ENCODE measurements around the gene ZAP70.
"Not testable (repeated sequence)": the region's sequence is repeated elsewhere in the genome, so short reads cannot be mapped to it uniquely, and the experiment has no call there.

Gene ZAP70

DNA sequence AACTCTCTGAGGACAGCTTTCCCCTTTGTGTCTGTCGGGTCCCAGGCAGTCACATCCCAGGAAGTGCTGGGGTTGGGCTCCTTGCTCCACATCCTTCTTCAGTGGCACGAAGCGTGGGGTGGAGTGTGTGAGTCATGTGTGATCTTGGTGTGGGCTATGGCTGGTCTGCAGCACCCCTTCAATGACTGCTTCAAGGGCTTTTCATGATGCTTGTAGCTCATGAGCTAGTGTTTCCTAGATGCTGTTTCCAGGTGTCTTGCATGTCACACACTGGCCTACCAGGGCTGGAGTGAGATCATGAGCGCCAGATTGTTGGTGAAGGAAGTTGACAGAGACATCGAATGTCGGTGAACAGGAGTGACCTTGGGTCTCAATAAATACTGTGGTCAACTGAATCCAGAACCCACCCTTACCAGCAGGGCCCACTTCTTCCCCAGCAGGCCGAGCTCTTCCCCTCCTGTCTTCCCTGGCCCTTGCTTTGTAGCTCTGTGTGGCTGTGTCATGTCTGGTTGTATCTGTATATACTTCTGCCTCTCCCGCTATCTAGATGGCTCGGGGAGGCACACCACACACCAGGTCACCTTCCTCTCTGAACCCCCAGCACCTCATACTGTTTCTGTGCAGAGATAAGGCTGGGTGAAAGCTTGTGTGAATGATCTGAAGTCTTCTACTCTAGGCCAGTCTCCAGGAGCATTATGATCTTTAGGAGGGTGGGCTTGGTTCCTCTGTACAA lies 40.0 kb upstream of the ZAP70 start:
- H3K9me3 ChIP-seq (replicated peaks in 1 of 11): peaks cover 0 to 7% (median 3%) of the 10 kb centered on the region in 11 experiments; a peak in 4 of 22 replicates
- no peaks in the 10 kb centered on the region for H3K36me3 ChIP-seq
- no peak overlapping the region; a peak in 1 of 22 replicates for H3K27ac ChIP-seq
- no peak for TF ChIP-seq Cebpa-rat (IDR thresholded peaks at IDR 0.05)
- no peaks in the 10 kb centered on the region for H3K27me3 ChIP-seq
- no peaks in the 10 kb centered on the region for H4K20me1 ChIP-seq
- H3K9ac ChIP-seq: no peak overlapping the region
- no peak overlapping the region for H3K4me3 ChIP-seq
- H3K4me1 ChIP-seq: peaks cover 0 to 12% (median 9%) of the 10 kb centered on the region in 10 experiments; a peak in 16 of 20 replicates
- H3K4me2 ChIP-seq: peak overlapping the region in 5 of 11 experiments; percentile 32 to 60 (median 48); a peak in 10 of 22 replicates

- Histone ChIP-seq H3K27ac (no peak overlapping the region), H3K4me2 (no peak overlapping the region), H3K4me3 (no peak overlapping the region), H4K20me1 (no peaks in the 10 kb centered on the region), H3K9me3 (replicated peaks in 1 of 11) (peaks cover 0 to 13% (median 4%) of the 10 kb centered on the region in 11 experiments; a peak in 5 of 22 replicates), H3K36me3 (no peaks in the 10 kb centered on the region), H3K4me1 (peaks cover 0 to 12% (median 9%) of the 10 kb centered on the region in 10 experiments; a peak in 16 of 20 replicates), H3K27me3 (no peaks in the 10 kb centered on the region), H3K9ac (no peak overlapping the region)
- no peak for TF ChIP-seq Cebpa-rat (IDR thresholded peaks at IDR 0.05)
Measured at GRCh38 chr2:97673915-97674283, 39.5 kb upstream of the ZAP70 start.

DNA sequence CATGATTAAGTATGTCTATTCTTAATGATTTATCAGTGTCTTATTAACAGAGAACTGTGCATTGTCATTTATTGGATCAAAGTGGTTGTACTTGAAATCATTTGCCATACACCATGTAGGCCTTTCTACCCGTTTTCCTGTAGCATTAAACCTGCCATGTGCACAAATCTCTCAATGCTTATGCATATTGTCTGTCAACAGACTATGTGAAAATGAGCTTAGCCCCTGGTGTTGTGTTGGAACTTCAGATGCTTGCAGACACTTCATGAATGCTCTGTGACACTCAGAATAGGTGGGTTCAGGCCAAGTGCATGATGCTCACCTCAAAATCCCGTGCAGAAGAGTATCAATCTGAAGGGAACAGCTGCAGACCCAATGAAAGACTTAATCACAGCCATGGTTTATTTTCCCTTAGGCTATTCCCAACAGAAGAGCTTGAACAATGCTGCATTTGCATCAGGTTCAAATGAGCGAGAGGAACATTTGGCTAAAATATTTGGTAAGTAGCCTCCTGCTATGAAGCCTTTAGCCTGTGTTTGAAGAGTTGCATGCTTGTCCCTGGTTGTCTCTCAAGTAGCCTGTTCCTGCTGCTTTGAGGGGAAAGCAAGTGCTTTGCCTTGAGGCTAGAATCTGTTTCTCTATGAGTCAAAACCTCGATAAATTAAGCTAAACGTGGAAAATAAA lies 37.8 kb upstream of the ZAP70 start:
- Histone ChIP-seq H3K4me2 (no peak overlapping the region), H3K9me3 (replicated peaks in 1 of 11) (peaks cover 13 to 24% (median 17%) of the 10 kb centered on the region in 11 experiments), H3K4me3 (no peak overlapping the region), H3K36me3 (no peaks in the 10 kb centered on the region), H3K27me3 (no peaks in the 10 kb centered on the region), H3K4me1 (peaks cover 0 to 12% (median 5%) of the 10 kb centered on the region in 10 experiments; a peak in 10 of 20 replicates), H4K20me1 (no peaks in the 10 kb centered on the region), H3K9ac (no peak overlapping the region), H3K27ac (no peak overlapping the region)
- TF ChIP-seq Cebpa-rat (IDR thresholded peaks at IDR 0.05): no peak

DNA sequence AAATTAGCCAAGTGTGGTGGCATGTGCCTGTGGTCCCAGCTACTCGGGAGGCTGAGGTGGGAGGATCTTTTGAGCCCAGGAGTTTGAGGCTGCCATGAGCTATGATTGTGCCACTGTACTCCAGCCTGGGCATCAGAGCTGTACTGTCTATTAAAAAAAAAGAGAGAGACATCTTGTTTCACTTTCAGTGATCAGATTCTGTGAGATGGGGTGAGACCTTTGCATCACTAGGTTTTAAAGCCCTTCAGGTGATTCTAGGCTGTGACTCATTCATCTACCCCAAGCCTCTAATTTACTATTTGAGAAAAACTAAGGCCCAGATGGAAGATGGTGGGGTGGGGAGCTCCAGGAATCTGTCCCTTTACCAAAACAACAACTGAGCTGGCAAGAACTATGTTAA lies 36.8 kb upstream of the ZAP70 start:
- no peak for TF ChIP-seq Cebpa-rat (IDR thresholded peaks at IDR 0.05)
- no peaks in the 10 kb centered on the region for H3K36me3 ChIP-seq
- H3K4me3 ChIP-seq: no peak overlapping the region
- no peak overlapping the region for H3K9ac ChIP-seq
- no peaks in the 10 kb centered on the region for H4K20me1 ChIP-seq
- no peak overlapping the region for H3K4me2 ChIP-seq
- no peaks in the 10 kb centered on the region for H3K27me3 ChIP-seq
- peaks cover 0 to 12% (median 5%) of the 10 kb centered on the region in 10 experiments; a peak in 10 of 20 replicates for H3K4me1 ChIP-seq
- peaks cover 14 to 28% (median 22%) of the 10 kb centered on the region in 11 experiments for H3K9me3 ChIP-seq (replicated peaks in 1 of 11)
- H3K27ac ChIP-seq: no peak overlapping the region

- peaks cover 14 to 28% (median 22%) of the 10 kb centered on the region in 11 experiments for H3K9me3 ChIP-seq (replicated peaks in 1 of 11)
- no peaks in the 10 kb centered on the region for H3K27me3 ChIP-seq
- H3K9ac ChIP-seq: no peak overlapping the region
- no peak overlapping the region for H3K4me2 ChIP-seq
- no peaks in the 10 kb centered on the region for H4K20me1 ChIP-seq
- H3K27ac ChIP-seq: no peak overlapping the region
- peaks cover 0 to 18% (median 5%) of the 10 kb centered on the region in 10 experiments; a peak in 11 of 20 replicates for H3K4me1 ChIP-seq
- TF ChIP-seq Cebpa-rat (IDR thresholded peaks at IDR 0.05): no peak
- H3K36me3 ChIP-seq: no peaks in the 10 kb centered on the region
- no peak overlapping the region for H3K4me3 ChIP-seq
Measured at GRCh38 chr2:97677480-97677879, 35.9 kb upstream of the ZAP70 start.

- Histone ChIP-seq H3K4me3 (no peak overlapping the region), H3K4me2 (no peak overlapping the region), H3K9ac (no peak overlapping the region), H3K9me3 (replicated peaks in 1 of 11) (peaks cover 14 to 28% (median 22%) of the 10 kb centered on the region in 11 experiments), H4K20me1 (no peaks in the 10 kb centered on the region), H3K27ac (no peak overlapping the region), H3K4me1 (peaks cover 0 to 12% (median 1%) of the 10 kb centered on the region in 10 experiments; a peak in 10 of 20 replicates), H3K36me3 (no peaks in the 10 kb centered on the region), H3K27me3 (no peaks in the 10 kb centered on the region)
- TF ChIP-seq Cebpa-rat (IDR thresholded peaks at IDR 0.05): no peak
Measured at GRCh38 chr2:97678298-97678697, 35.1 kb upstream of the ZAP70 start.

DNA sequence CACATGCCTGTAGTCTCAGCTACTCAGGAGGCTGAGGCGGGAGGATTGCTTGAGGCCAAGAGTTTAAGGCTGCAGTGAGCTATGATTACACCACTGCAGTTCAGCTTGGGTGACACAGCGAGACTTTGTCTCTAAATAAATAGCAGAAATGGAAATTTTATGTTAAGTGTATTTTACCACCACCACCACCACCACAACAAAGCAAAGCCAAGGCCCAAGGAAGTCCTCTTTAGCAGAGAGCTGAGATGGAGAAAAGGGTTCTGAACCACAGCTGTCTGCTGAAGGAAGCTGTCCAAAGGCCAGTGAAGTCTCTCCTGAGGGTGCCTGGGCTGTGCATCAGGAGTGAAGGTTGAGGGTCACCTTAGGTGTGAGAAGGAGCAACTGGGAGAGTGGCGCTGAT lies 26.1 kb upstream of the ZAP70 start:
- H4K20me1 ChIP-seq; H3K9ac ChIP-seq; H3K9me3 ChIP-seq (replicated peaks in 1 of 11); H3K27me3 ChIP-seq; H3K4me3 ChIP-seq; H3K36me3 ChIP-seq: not testable (repeated sequence)
- Histone ChIP-seq H3K27ac (0 out of 22 replicates have a peak overlapping the region, but pooled peaks of 1 of the 11 experiments have one; percentile 4), H3K4me1 (peaks cover 7 to 15% (median 11%) of the 10 kb centered on the region in 10 experiments; a peak in 15 of 20 replicates), H3K4me2 (peak overlapping the region in 3 of 11 experiments; percentile 11 to 30 (median 22); a peak in 2 of 22 replicates)

DNA sequence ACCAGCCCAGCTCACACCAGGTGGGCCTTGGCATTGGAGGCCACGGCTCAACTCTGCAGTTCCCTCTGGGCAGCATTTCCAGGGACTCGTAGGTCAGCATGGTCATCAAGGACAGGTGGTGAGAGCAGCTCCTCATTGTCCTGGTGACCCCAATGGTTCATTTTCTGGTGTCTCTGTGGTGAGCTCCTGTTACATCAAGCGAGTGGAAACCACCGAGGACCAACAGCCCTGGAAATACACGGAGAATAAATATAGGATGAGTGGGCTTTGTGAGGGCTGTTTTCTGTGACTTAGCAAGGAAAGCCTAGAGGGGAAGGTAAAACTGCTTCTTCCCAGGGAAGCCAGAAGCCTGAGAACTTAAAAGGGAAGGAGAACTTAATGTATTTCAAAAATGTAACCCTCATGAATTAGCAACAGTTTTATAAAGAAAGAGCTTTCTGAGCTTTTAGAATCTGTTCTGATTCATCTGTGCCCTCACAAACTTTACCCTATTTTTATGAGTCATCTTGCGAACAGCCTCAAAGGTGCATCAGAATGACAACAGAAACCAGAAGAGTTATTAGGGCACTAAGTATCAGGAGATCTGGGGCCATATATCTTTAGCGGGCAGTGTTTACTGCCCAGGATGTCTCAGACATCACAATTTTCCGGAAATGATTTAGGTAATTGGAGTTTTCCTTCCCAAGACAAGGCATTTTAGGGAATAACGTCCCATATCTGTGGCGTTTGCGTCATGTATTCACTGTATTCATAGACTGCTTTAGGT lies 25.1 kb upstream of the ZAP70 start:
- no peak overlapping the region for H3K4me3 ChIP-seq
- peaks cover 7 to 15% (median 10%) of the 10 kb centered on the region in 10 experiments; a peak in 15 of 20 replicates for H3K4me1 ChIP-seq
- H3K4me2 ChIP-seq: no peak overlapping the region
- no peaks in the 10 kb centered on the region for H4K20me1 ChIP-seq
- peaks cover 0 to 9% (median 0%) of the 10 kb centered on the region in 11 experiments; a peak in 1 of 22 replicates for H3K9me3 ChIP-seq (replicated peaks in 1 of 11)
- H3K36me3 ChIP-seq: no peaks in the 10 kb centered on the region
- H3K27me3 ChIP-seq: no peaks in the 10 kb centered on the region
- no peak overlapping the region for H3K27ac ChIP-seq
- TF ChIP-seq Cebpa-rat (IDR thresholded peaks at IDR 0.05): no peak
- no peak overlapping the region for H3K9ac ChIP-seq

GRCh38 chr2:97691166-97691565 lies 22.2 kb upstream of the ZAP70 start:
- Histone ChIP-seq H3K9ac (no peak overlapping the region), H3K4me2 (peak overlapping the region in 6 of 11 experiments; percentile 15 to 54 (median 44); a peak in 8 of 22 replicates), H3K4me1 (peaks cover 7 to 15% (median 10%) of the 10 kb centered on the region in 10 experiments; a peak in 15 of 20 replicates), H3K27ac (no peak overlapping the region), H3K36me3 (no peaks in the 10 kb centered on the region), H3K27me3 (no peaks in the 10 kb centered on the region), H3K4me3 (no peak overlapping the region), H3K9me3 (replicated peaks in 1 of 11) (0 out of 22 replicates have a peak, but pooled peaks cover 0 to 3% (median 0%) of the 10 kb centered on the region in 11 experiments), H4K20me1 (no peaks in the 10 kb centered on the region)
- TF ChIP-seq Cebpa-rat (IDR thresholded peaks at IDR 0.05): no peak

Measured in BLaER1 treated with 17β-estradiol and CSF1 and Interleukin-3, amounts not matched to agents 10 nM and 100 nM (cell line).